K562 (cell line): ENCODE measurements around the gene SLBP. TPM values are rescaled to one million over a fixed set of nuclear protein-coding genes. Genes with fewer than 3 reads are reported as not detected.
A peak's percentile ranks its signal among the peaks of the same experiment; 100 is the strongest.

Experiments used
- CREB1 ChIP-seq, 2 experiments: sonication (generic) in 1 of 2; formaldehyde crosslinking in 1 of 2; IDR thresholded peaks; 2 replicates each; pipeline versions ENCODE4 v1.6.1 to v1.8.0; 2012 to 2022; ENCODE audit warnings: inconsistent platforms in 1 of 2, mild to moderate bottlenecking in 1 of 2, missing genetic modification reagents in 1 of 2, moderate library complexity in 1 of 2
- DPF2 ChIP-seq: fragments of 450-650 bp; IDR thresholded peaks from 2 replicates; pipeline ENCODE4 v1.6.1; 2016
- FOXJ2 ChIP-seq: fragments of 200-800 bp; sonication (Bioruptor generic); IDR thresholded peaks from 2 replicates; pipeline ENCODE4 v1.6.1; 2016; ENCODE audit warnings: missing genetic modification characterization, missing compliant biosample characterization
- MTA1 ChIP-seq: fragments of 450-650 bp; IDR thresholded peaks from 2 replicates; pipeline ENCODE4 v1.6.1; 2017; ENCODE audit warnings: borderline replicate concordance
- NCOA6 ChIP-seq: fragments of 450-650 bp; IDR thresholded peaks from 2 replicates; pipeline ENCODE4 v1.6.1; 2017; ENCODE audit warnings: mild to moderate bottlenecking
- NFE2 ChIP-seq: IDR thresholded peaks from 2 replicates; pipeline ENCODE4 v1.6.1; 2014; ENCODE audit warnings: antibody characterized with exemption, low read depth
- NFIC ChIP-seq: fragments of 450-650 bp; IDR thresholded peaks from 2 replicates; pipeline ENCODE4 v1.6.1; 2017; ENCODE audit warnings: mild to moderate bottlenecking, inconsistent platforms
- RCOR1 ChIP-seq, 2 experiments: IDR thresholded peaks; 2 replicates each; pipeline ENCODE4 v1.6.1; 2012; ENCODE audit warnings: low read depth in 2 of 2, low read length in 2 of 2, borderline replicate concordance in 1 of 2, improper control_type of control experiment in 1 of 2
- RUNX1 ChIP-seq: sonication (generic); IDR thresholded peaks from 2 replicates; pipeline ENCODE4 v1.6.1; 2016; ENCODE audit warnings: antibody characterized with exemption, low read depth
- SMARCA4 ChIP-seq: fragments of 450-650 bp; IDR thresholded peaks from 2 replicates; pipeline ENCODE4 v1.6.1; 2016
- SMARCC2 ChIP-seq: fragments of 450-650 bp; IDR thresholded peaks from 2 replicates; pipeline ENCODE4 v1.6.1; 2017; ENCODE audit warnings: antibody characterized with exemption, moderate library complexity, mild to moderate bottlenecking, low read depth
- SMARCE1 ChIP-seq: fragments of 450-650 bp; IDR thresholded peaks from 2 replicates; pipeline ENCODE4 v1.7.1; 2016; ENCODE audit warnings: mild to moderate bottlenecking
- SRF ChIP-seq, 2 experiments: fragments of 250-450, 450-650 bp in 1 of 2; sonication (Bioruptor Pico) in 1 of 2; sonication (generic) in 1 of 2; formaldehyde crosslinking; IDR thresholded peaks; 2 replicates each; pipeline versions ENCODE4 v1.5.0 to v1.5.1; 2020 to 2022; ENCODE audit warnings: mild to moderate bottlenecking in 1 of 2, missing genetic modification reagents in 1 of 2
- STAT5A ChIP-seq: IDR thresholded peaks from 2 replicates; pipeline ENCODE4 v1.6.1; 2012; ENCODE audit warnings: low read length, inconsistent platforms, borderline replicate concordance
- TAF9B ChIP-seq: fragments of 450-650 bp; IDR thresholded peaks from 2 replicates; pipeline ENCODE4 v1.6.1; 2018; ENCODE audit warnings: mild to moderate bottlenecking; ENCODE audit not compliant: partially characterized antibody
- ZFX ChIP-seq: sonication (generic); formaldehyde crosslinking; IDR thresholded peaks from 2 replicates; pipeline ENCODE4 v1.8.0; 2022; ENCODE audit warnings: mild to moderate bottlenecking, missing genetic modification reagents, moderate library complexity
- polyA plus RNA-seq, 8 experiments: library from polyadenylated mRNA; depleted of rRNA in 4 of 8; stranded (reverse) in 5 of 8; unstranded in 3 of 8; fragments of >200 nt; fragmentation: Nextera tagmentation in 2 of 8; fragmentation: Illumina TruSeq in 1 of 8; extraction: Ambion mirVana in 2 of 8; extraction: Trizol in 1 of 8; gene quantifications; 2 replicates each; pipeline versions ENCODE4 v1.2.1 to v1.2.3, GENCODE V29; 2011 to 2014; ENCODE audit warnings: inconsistent platforms in 1 of 8, missing spikeins in 1 of 8
- total RNA-seq, 7 experiments: library from RNA; depleted of rRNA in 6 of 7; stranded (reverse); fragments of >200 nt in 6 of 7; fragmentation: Illumina TruSeq in 2 of 7; extraction: Trizol in 2 of 7; gene quantifications; 2 replicates each; pipeline versions ENCODE4 v1.2.1 to v1.2.3, GENCODE V29; 2011 to 2021; ENCODE audit warnings: low replicate concordance in 1 of 7
- TF ChIP-seq, protein P1 (sequence below): fragments of 450-650 bp; formaldehyde crosslinking; IDR thresholded peaks from 2 replicates; pipeline ENCODE4 v1.4.0; 2020; ENCODE audit warnings: mild to moderate bottlenecking, moderate library complexity
- TF ChIP-seq, protein P2 (sequence below): fragments of 250-450 bp; sonication (Bioruptor Pico); IDR thresholded peaks from 2 replicates; pipeline ENCODE4 v1.4.0; 2020
- TF ChIP-seq, protein P3 (sequence below): fragments of 450-650 bp; IDR thresholded peaks from 2 replicates; pipeline ENCODE4 v1.6.1; 2018; ENCODE audit not compliant: partially characterized antibody
- TF ChIP-seq, protein P4 (sequence below): fragments of 450-650 bp; formaldehyde crosslinking; IDR thresholded peaks from 2 replicates; pipeline ENCODE4 v1.4.0; 2022; ENCODE audit warnings: mild to moderate bottlenecking, moderate library complexity

SLBP gene
- total and polyA plus RNA-seq, 9 of the 15 experiments (the other 6 are each of a cell fraction or from before 2014, with no cell fraction given) = 49.4 to 221 (median 162) TPM

DNA sequence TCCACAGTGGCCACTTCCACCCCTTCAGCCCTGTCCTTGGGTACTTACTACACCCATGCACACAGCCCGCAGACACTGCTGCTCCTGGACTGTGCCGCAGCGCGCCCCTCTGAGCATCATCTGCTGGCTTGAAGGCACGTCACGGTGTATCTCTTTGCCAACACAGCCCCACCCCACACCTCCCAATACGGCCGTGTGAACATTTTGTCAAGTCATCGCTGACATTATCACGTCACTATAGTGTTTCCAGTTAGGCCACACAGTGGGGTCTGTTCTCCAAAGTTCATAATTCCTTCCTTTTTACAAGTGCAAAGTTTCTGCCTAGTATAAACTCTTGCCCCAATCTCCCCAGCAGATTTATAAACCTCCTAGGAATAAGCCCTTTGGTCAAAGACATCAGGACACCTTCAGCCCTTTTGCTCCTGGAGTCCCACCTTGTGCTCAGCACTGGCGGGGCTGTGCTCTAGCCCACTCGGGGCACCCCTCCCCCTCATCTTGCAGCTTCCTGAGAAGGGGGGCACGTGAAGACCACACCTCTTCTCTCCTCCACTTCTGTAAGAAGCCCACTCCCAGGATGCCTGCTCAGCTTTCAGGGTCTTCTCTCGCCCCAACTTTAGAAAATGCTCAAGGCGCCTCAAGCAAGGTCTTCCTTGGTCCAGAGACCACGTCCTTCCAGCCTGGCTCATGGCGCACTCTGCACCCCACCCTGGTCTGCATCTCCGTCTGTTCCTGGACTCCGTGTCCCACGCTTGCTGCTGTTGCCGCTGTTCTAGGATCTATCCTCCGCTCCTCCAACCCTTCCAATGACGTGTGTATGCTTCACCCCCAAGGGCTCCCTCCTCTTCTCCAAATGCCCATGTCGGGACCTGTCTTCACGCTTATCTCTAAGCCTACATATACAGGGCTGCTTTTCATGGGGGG is 35.3 kb downstream of the SLBP start (continued):
- TF ChIP-seq, protein P1, sequence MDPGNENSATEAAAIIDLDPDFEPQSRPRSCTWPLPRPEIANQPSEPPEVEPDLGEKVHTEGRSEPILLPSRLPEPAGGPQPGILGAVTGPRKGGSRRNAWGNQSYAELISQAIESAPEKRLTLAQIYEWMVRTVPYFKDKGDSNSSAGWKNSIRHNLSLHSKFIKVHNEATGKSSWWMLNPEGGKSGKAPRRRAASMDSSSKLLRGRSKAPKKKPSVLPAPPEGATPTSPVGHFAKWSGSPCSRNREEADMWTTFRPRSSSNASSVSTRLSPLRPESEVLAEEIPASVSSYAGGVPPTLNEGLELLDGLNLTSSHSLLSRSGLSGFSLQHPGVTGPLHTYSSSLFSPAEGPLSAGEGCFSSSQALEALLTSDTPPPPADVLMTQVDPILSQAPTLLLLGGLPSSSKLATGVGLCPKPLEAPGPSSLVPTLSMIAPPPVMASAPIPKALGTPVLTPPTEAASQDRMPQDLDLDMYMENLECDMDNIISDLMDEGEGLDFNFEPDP (CRISPR knock-in tag) = no peak
- TF ChIP-seq, protein P2, sequence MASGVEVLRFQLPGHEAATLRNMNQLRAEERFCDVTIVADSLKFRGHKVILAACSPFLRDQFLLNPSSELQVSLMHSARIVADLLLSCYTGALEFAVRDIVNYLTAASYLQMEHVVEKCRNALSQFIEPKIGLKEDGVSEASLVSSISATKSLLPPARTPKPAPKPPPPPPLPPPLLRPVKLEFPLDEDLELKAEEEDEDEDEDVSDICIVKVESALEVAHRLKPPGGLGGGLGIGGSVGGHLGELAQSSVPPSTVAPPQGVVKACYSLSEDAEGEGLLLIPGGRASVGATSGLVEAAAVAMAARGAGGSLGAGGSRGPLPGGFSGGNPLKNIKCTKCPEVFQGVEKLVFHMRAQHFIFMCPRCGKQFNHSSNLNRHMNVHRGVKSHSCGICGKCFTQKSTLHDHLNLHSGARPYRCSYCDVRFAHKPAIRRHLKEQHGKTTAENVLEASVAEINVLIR (CRISPR knock-in tag) = peak; percentile 49; the same call in 1 of the 2 replicates
- peak; percentile 61; the same call in 1 of the 2 replicates for TF ChIP-seq SMARCA4
- TF ChIP-seq SMARCE1 = peak; percentile 64; the same call in 1 of the 2 replicates
- TF ChIP-seq SRF (CRISPR knock-in tag; IDR thresholded peaks at IDR 0.05) = peak in 1 of 2 experiments; percentile 60; a peak in 1 of 4 replicates
- no peak for TF ChIP-seq MTA1
- TF ChIP-seq, protein P3, sequence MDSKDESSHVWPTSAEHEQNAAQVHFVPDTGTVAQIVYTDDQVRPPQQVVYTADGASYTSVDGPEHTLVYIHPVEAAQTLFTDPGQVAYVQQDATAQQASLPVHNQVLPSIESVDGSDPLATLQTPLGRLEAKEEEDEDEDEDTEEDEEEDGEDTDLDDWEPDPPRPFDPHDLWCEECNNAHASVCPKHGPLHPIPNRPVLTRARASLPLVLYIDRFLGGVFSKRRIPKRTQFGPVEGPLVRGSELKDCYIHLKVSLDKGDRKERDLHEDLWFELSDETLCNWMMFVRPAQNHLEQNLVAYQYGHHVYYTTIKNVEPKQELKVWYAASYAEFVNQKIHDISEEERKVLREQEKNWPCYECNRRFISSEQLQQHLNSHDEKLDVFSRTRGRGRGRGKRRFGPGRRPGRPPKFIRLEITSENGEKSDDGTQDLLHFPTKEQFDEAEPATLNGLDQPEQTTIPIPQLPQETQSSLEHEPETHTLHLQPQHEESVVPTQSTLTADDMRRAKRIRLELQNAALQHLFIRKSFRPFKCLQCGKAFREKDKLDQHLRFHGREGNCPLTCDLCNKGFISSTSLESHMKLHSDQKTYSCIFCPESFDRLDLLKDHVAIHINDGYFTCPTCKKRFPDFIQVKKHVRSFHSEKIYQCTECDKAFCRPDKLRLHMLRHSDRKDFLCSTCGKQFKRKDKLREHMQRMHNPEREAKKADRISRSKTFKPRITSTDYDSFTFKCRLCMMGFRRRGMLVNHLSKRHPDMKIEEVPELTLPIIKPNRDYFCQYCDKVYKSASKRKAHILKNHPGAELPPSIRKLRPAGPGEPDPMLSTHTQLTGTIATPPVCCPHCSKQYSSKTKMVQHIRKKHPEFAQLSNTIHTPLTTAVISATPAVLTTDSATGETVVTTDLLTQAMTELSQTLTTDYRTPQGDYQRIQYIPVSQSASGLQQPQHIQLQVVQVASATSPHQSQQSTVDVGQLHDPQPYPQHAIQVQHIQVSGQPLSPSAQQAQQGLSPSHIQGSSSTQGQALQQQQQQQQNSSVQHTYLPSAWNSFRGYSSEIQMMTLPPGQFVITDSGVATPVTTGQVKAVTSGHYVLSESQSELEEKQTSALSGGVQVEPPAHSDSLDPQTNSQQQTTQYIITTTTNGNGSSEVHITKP = no peak
- 0 out of 2 replicates have a peak, but pooled peaks have one; percentile 11 for TF ChIP-seq NFIC
- TF ChIP-seq ZFX (CRISPR knock-in tag) = peak; percentile 57
- no peak for TF ChIP-seq RUNX1
- TF ChIP-seq RCOR1 (IDR thresholded peaks at IDR 0.05; ENCODE audit: borderline replicate concordance in 1 of 2, low read depth in 2 of 2, low read length in 2 of 2) = peak in 1 of 2 experiments; percentile 59; a peak in 1 of 4 replicates
- no peak for TF ChIP-seq STAT5A
- TF ChIP-seq, protein P4, sequence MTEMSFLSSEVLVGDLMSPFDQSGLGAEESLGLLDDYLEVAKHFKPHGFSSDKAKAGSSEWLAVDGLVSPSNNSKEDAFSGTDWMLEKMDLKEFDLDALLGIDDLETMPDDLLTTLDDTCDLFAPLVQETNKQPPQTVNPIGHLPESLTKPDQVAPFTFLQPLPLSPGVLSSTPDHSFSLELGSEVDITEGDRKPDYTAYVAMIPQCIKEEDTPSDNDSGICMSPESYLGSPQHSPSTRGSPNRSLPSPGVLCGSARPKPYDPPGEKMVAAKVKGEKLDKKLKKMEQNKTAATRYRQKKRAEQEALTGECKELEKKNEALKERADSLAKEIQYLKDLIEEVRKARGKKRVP (CRISPR knock-in tag) = 0 out of 2 replicates have a peak, but pooled peaks have one; percentile 5
- peak; percentile 69 for TF ChIP-seq CREB1 (IDR thresholded peaks at IDR 0.05)
- TF ChIP-seq CREB1 (CRISPR knock-in tag; IDR thresholded peaks at IDR 0.05) = peak; percentile 35; the same call in 1 of the 2 replicates
- no peak for TF ChIP-seq FOXJ2 (tag)
- TF ChIP-seq TAF9B = peak; percentile 27
- peak; percentile 98 for TF ChIP-seq NFE2
- peak; percentile 64; the same call in 1 of the 2 replicates for TF ChIP-seq SMARCC2
- TF ChIP-seq DPF2 = peak; percentile 82
- no peak for TF ChIP-seq NCOA6
